H1 (cell line): ENCODE data around the gene CALML5. TPM values are rescaled to one million over a fixed set of nuclear protein-coding genes. Genes with fewer than 3 reads are reported as not detected.

Source experiments
- CHD1 ChIP-seq: IDR thresholded peaks from 2 replicates; pipeline ENCODE4 v1.6.1; 2012; ENCODE audit warnings: low read depth, low read length, improper control_type of control experiment
- CHD2 ChIP-seq: IDR thresholded peaks from 2 replicates; pipeline ENCODE4 v1.6.1; 2012; ENCODE audit warnings: low read length, improper control_type of control experiment
- GABPA ChIP-seq: IDR thresholded peaks from 2 replicates; pipeline ENCODE4 v1.6.1; 2011; ENCODE audit warnings: mild to moderate bottlenecking, low read length, moderate library complexity, borderline replicate concordance; ENCODE audit not compliant: insufficient read depth
- POU5F1 ChIP-seq: IDR thresholded peaks from 2 replicates; pipeline ENCODE4 v1.6.1; 2011; ENCODE audit warnings: low read depth, mild to moderate bottlenecking, low read length, moderate library complexity
- TAF7 ChIP-seq: optimal IDR thresholded peaks from 2 replicates; pipeline ENCODE3; 2011; ENCODE audit warnings: low read depth, mild to moderate bottlenecking, inconsistent platforms, low read length, moderate library complexity, borderline replicate concordance
- USF2 ChIP-seq: IDR thresholded peaks from 2 replicates; pipeline ENCODE4 v1.6.1; 2011; ENCODE audit warnings: low read length, improper control_type of control experiment
- polyA plus RNA-seq, 7 experiments: library from polyadenylated mRNA; depleted of rRNA in 3 of 7; stranded (reverse) in 5 of 7; unstranded in 2 of 7; fragments of >200 nt in 5 of 7; fragments of 200-250 nt in 2 of 7; gene quantifications; 1 replicate in 5 of 7; 2 replicates in 1 of 7; 4 replicates in 1 of 7; pipeline versions ENCODE4 v1.2.1 to v1.2.3, GENCODE V29; 2011 to 2013; ENCODE audit warnings: missing spikeins in 2 of 7, mixed read lengths in 2 of 7
- total RNA-seq: library from RNA; stranded (reverse); fragmentation: NEBNext Ultra II Directional; extraction: Animal tissue kit (Norgen Biotek cat#: 25700); gene quantifications from 2 replicates; pipeline ENCODE4 v1.2.1, GENCODE V29; 2021

Gene CALML5
- total and polyA plus RNA-seq, 2 of the 8 experiments (the other 6 are each of a cell fraction or from before 2014, with no cell fraction given) = not detected

- no peak for TF ChIP-seq USF2
- TF ChIP-seq CHD2 = no peak
- no peak for TF ChIP-seq TAF7
- TF ChIP-seq CHD1 = no peak
- no peak for TF ChIP-seq GABPA
- TF ChIP-seq POU5F1 = no peak
These were observed 29.2 kb downstream of the CALML5 start (continued) for GRCh38 chr10:5470062-5470751.
